Measurements from ENCODE around the gene FRG2. TPM values are rescaled to one million over a fixed set of nuclear protein-coding genes. Genes with fewer than 3 reads are reported as not detected.
"Not testable (repeated sequence)": the region's sequence is repeated elsewhere in the genome, so short reads cannot be mapped to it uniquely, and the experiment has no call there.

The FRG2 gene
- total RNA-seq, 1 donor: not detected

GRCh38 chr4:189988877-189989431 lies 38.1 kb downstream of the FRG2 start:
- TF ChIP-seq, protein P1, sequence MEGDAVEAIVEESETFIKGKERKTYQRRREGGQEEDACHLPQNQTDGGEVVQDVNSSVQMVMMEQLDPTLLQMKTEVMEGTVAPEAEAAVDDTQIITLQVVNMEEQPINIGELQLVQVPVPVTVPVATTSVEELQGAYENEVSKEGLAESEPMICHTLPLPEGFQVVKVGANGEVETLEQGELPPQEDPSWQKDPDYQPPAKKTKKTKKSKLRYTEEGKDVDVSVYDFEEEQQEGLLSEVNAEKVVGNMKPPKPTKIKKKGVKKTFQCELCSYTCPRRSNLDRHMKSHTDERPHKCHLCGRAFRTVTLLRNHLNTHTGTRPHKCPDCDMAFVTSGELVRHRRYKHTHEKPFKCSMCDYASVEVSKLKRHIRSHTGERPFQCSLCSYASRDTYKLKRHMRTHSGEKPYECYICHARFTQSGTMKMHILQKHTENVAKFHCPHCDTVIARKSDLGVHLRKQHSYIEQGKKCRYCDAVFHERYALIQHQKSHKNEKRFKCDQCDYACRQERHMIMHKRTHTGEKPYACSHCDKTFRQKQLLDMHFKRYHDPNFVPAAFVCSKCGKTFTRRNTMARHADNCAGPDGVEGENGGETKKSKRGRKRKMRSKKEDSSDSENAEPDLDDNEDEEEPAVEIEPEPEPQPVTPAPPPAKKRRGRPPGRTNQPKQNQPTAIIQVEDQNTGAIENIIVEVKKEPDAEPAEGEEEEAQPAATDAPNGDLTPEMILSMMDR (IDR thresholded peaks at IDR 0.05; ENCODE audit: extremely low read depth, low read depth, low read length): no peak
- DNase-seq (ENCODE audit: insufficient read length, low spot score, missing footprints): no peak

GRCh38 chr4:189985651-189986243 lies 41.3 kb downstream of the FRG2 start:
- H3K4me2 ChIP-seq (ENCODE audit: insufficient read depth, low read length); H3K4me3 ChIP-seq (ENCODE audit: insufficient read depth, low read length); H3K36me3 ChIP-seq (ENCODE audit: insufficient read depth, low read length); H3K4me1 ChIP-seq (ENCODE audit: insufficient read depth, low read length); H3K9me3 ChIP-seq (ENCODE audit: low read depth, low read length); H4K20me1 ChIP-seq (ENCODE audit: insufficient read depth, low read length); H3K27me3 ChIP-seq (ENCODE audit: insufficient read depth, low read length); H2AFZ ChIP-seq (ENCODE audit: low read length); H3K27ac ChIP-seq (ENCODE audit: low read depth, low read length); DNase-seq (ENCODE audit: insufficient read length, low spot score, missing footprints); H3K79me2 ChIP-seq (ENCODE audit: insufficient read depth, low read length): not testable (repeated sequence)

More at GRCh38 chr4:189988877-189989431, 38.1 kb downstream of the FRG2 start:
- Histone ChIP-seq H3K36me3 (ENCODE audit: insufficient read depth, low read length) (no peaks in the 10 kb centered on the region), H3K4me2 (ENCODE audit: insufficient read depth, low read length) (no peak overlapping the region), H3K79me2 (ENCODE audit: insufficient read depth, low read length) (no peaks in the 10 kb centered on the region), H2AFZ (ENCODE audit: low read length) (no peak overlapping the region), H3K27me3 (ENCODE audit: insufficient read depth, low read length) (no peaks in the 10 kb centered on the region), H3K27ac (ENCODE audit: low read depth, low read length) (no peak overlapping the region), H3K9me3 (ENCODE audit: low read depth, low read length) (no peaks in the 10 kb centered on the region), H4K20me1 (ENCODE audit: insufficient read depth, low read length) (no peaks in the 10 kb centered on the region), H3K4me3 (ENCODE audit: insufficient read depth, low read length) (no peak overlapping the region), H3K4me1 (ENCODE audit: insufficient read depth, low read length) (no peaks in the 10 kb centered on the region)

DNA sequence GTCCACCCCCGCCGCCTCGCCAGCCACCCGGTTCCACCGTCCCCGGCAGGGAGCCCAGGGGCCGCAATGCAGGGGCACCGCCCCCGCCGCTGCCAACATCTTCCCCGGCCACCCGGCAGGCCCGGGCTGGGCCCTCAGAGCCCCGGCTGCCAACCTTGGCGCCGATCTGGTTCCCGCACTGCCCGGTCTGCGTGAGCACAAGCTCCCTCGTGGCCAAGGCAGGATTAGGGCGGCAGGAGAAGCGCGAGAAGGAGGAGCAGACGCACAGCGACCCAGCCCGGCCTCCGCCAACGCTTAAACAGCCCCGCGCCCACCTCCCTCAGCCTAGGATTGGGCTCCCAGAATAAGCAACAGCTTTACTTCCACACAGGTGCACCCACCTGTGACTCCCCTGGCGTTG lies 42.4 kb downstream of the FRG2 start:
- H3K36me3 ChIP-seq (ENCODE audit: insufficient read depth, low read length); H3K4me3 ChIP-seq (ENCODE audit: insufficient read depth, low read length); H3K4me2 ChIP-seq (ENCODE audit: insufficient read depth, low read length); H3K4me1 ChIP-seq (ENCODE audit: insufficient read depth, low read length); H3K27ac ChIP-seq (ENCODE audit: low read depth, low read length); H2AFZ ChIP-seq (ENCODE audit: low read length); DNase-seq (ENCODE audit: insufficient read length, low spot score, missing footprints); H4K20me1 ChIP-seq (ENCODE audit: insufficient read depth, low read length); H3K27me3 ChIP-seq (ENCODE audit: insufficient read depth, low read length); H3K9me3 ChIP-seq (ENCODE audit: low read depth, low read length); H3K79me2 ChIP-seq (ENCODE audit: insufficient read depth, low read length): not testable (repeated sequence)

DNA sequence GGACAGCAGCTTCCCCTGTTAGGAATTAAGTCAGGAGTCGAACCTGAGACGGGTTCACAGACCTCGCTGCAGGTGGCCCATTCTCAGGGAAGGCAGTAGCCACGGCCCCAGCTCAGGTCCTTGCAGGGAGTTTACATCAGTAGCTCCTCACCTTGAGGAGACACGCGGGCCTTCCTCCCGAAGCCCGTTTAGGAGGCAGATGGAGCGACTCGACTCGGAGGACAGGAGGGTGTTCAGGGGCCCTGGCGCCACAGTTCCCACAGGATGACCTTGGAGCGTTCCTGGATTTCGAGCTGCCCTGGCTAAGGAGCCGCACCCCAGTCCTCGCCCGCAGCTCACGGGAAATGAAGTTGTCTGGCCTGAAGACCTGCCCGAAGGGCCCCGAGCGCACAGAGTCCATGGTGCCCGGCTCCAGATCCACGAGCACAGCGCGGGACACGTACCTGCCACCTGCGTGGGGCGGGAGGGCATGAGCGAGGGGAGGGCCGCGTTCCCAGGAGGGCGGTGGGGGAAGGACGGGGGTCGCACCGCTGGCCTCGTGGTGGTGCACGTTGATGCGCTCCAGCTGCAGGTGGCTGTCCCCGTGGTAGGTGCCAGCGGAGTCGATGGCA lies 43.0 kb downstream of the FRG2 start:
- H3K27ac ChIP-seq (ENCODE audit: low read depth, low read length); H3K4me1 ChIP-seq (ENCODE audit: insufficient read depth, low read length); H3K27me3 ChIP-seq (ENCODE audit: insufficient read depth, low read length); H3K4me3 ChIP-seq (ENCODE audit: insufficient read depth, low read length); DNase-seq (ENCODE audit: insufficient read length, low spot score, missing footprints); H3K9me3 ChIP-seq (ENCODE audit: low read depth, low read length); H4K20me1 ChIP-seq (ENCODE audit: insufficient read depth, low read length); H2AFZ ChIP-seq (ENCODE audit: low read length); H3K79me2 ChIP-seq (ENCODE audit: insufficient read depth, low read length); H3K36me3 ChIP-seq (ENCODE audit: insufficient read depth, low read length); H3K4me2 ChIP-seq (ENCODE audit: insufficient read depth, low read length): not testable (repeated sequence)

DNA sequence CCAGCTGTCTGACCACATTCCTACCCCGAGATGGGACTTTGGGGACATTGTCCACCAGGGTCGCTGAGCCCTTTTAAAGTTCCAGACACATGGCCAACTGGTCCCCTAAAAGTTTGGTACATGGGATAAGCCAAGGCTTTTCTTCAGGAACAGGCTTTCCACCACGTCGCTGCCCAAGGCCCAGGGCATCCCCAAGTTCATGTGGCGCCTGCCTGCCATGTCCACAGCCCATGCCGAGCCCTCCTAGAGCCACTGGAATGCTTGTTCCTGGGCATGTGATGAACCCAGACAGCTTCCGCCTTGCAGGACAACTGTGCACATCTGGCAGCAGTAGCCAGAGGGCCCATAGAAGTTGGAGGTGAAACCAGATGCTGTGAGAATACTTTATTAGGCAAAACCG lies 45.1 kb downstream of the FRG2 start:
- no peak overlapping the region for H3K27ac ChIP-seq (ENCODE audit: low read depth, low read length)
- no peak overlapping the region for H3K4me3 ChIP-seq (ENCODE audit: insufficient read depth, low read length)
- H3K36me3 ChIP-seq (ENCODE audit: insufficient read depth, low read length): no peaks in the 10 kb centered on the region
- TF ChIP-seq, protein P1 (IDR thresholded peaks at IDR 0.05; ENCODE audit: extremely low read depth, low read depth, low read length): no peak
- H2AFZ ChIP-seq (ENCODE audit: low read length): no peak overlapping the region
- no peaks in the 10 kb centered on the region for H4K20me1 ChIP-seq (ENCODE audit: insufficient read depth, low read length)
- H3K27me3 ChIP-seq (ENCODE audit: insufficient read depth, low read length): no peaks in the 10 kb centered on the region
- no peaks in the 10 kb centered on the region for H3K79me2 ChIP-seq (ENCODE audit: insufficient read depth, low read length)
- no peak overlapping the region for H3K4me2 ChIP-seq (ENCODE audit: insufficient read depth, low read length)
- H3K9me3 ChIP-seq (ENCODE audit: low read depth, low read length): no peaks in the 10 kb centered on the region
- no peaks in the 10 kb centered on the region for H3K4me1 ChIP-seq (ENCODE audit: insufficient read depth, low read length)
- DNase-seq (ENCODE audit: insufficient read length, low spot score, missing footprints): no peak

- not testable (repeated sequence) for H3K4me1 ChIP-seq (ENCODE audit: insufficient read depth, low read length); H3K36me3 ChIP-seq (ENCODE audit: insufficient read depth, low read length); H3K79me2 ChIP-seq (ENCODE audit: insufficient read depth, low read length); DNase-seq (ENCODE audit: insufficient read length, low spot score, missing footprints); H3K4me2 ChIP-seq (ENCODE audit: insufficient read depth, low read length); H3K4me3 ChIP-seq (ENCODE audit: insufficient read depth, low read length); H3K27me3 ChIP-seq (ENCODE audit: insufficient read depth, low read length); H3K9me3 ChIP-seq (ENCODE audit: low read depth, low read length); H2AFZ ChIP-seq (ENCODE audit: low read length); H3K27ac ChIP-seq (ENCODE audit: low read depth, low read length); H4K20me1 ChIP-seq (ENCODE audit: insufficient read depth, low read length)
These were observed 46.8 kb downstream of the FRG2 start for GRCh38 chr4:189980292-189980691.
